Naive thymus-derived CD4-positive, alpha-beta T cell (primary cell): ENCODE results near the gene PXYLP1. TPM values are rescaled to one million over a fixed set of nuclear protein-coding genes. Genes with fewer than 3 reads are reported as not detected.

ENCODE experiments used
- ATAC-seq: fragments of 150-1000 bp; cut with Tn5 transposase; 2 replicates; pipeline ENCODE4 v1.10.0; 2021; ENCODE audit warnings: mild to moderate bottlenecking, moderate library complexity
- CTCF ChIA-PET: fragments of 350-600 bp; sonication (Branson Sonifier 250); formaldehyde crosslinking; loops from one replicate; lab custom pipeline; 2021; ENCODE audit warnings: antibody characterized with exemption; lab: Charles Lee
- POLR2A ChIA-PET: fragments of 350-600 bp; sonication (Branson Sonifier 250); formaldehyde crosslinking; loops from one replicate; lab custom pipeline; 2021; ENCODE audit warnings: antibody characterized with exemption, inconsistent platforms; lab: Charles Lee
- DNase-seq, 9 donors: peaks; one replicate each; pipeline versions ENCODE4 v3.0.0 to v3.0.0-alpha.2; 2020 to 2022; ENCODE audit warnings: mixed read lengths in 1 of 9
- H3K27ac ChIP-seq: one replicate; pipeline ENCODE4 v1.7.0; 2013; ENCODE audit warnings: mild to moderate bottlenecking, low read depth, low read length, moderate library complexity
- H3K27me3 ChIP-seq, 2 donors: one replicate each; pipeline ENCODE4 v1.7.0; 2013; ENCODE audit warnings: low read length in 2 of 2, mild to moderate bottlenecking in 2 of 2, moderate library complexity in 2 of 2; ENCODE audit not compliant: control insufficient read depth in 2 of 2, insufficient read depth in 2 of 2
- H3K36me3 ChIP-seq, 3 experiments: 1 replicate in 2 of 3; 2 replicates in 1 of 3; pipeline ENCODE4 v1.7.0; 2013; ENCODE audit warnings: low read length in 3 of 3, mild to moderate bottlenecking in 3 of 3, moderate library complexity in 1 of 3; ENCODE audit not compliant: insufficient read depth in 3 of 3, control insufficient read depth in 2 of 3
- H3K4me1 ChIP-seq, 2 donors: one replicate each; pipeline ENCODE4 v1.7.0; 2013; ENCODE audit warnings: low read length in 2 of 2, mild to moderate bottlenecking in 2 of 2, moderate library complexity in 1 of 2; ENCODE audit not compliant: control insufficient read depth in 2 of 2, insufficient read depth in 2 of 2
- H3K4me3 ChIP-seq: 2 replicates; pipeline ENCODE4 v1.7.0; 2013; ENCODE audit warnings: mild to moderate bottlenecking, low read length
- H3K9me3 ChIP-seq, 3 experiments: 1 replicate in 2 of 3; 2 replicates in 1 of 3; pipeline ENCODE4 v1.7.0; 2013; ENCODE audit warnings: low read length in 3 of 3; ENCODE audit not compliant: control insufficient read depth in 2 of 3
- H3K27ac Mint-ChIP-seq, 9 donors: one replicate each; pipeline ENCODE4 v1.8.0; 2020 to 2022; ENCODE audit warnings: mixed read lengths in 9 of 9, mild to moderate bottlenecking in 8 of 9, moderate library complexity in 5 of 9, inconsistent platforms in 2 of 9
- H3K27me3 Mint-ChIP-seq, 5 donors: one replicate each; pipeline ENCODE4 v1.8.0; 2021 to 2022; ENCODE audit warnings: mixed read lengths in 5 of 5, mild to moderate bottlenecking in 1 of 5
- H3K36me3 Mint-ChIP-seq, 5 donors: one replicate each; pipeline ENCODE4 v1.8.0; 2020 to 2022; ENCODE audit warnings: mixed read lengths in 5 of 5, mild to moderate bottlenecking in 3 of 5, inconsistent platforms in 1 of 5
- H3K4me1 Mint-ChIP-seq, 7 donors: one replicate each; pipeline ENCODE4 v1.8.0; 2020 to 2022; ENCODE audit warnings: mixed read lengths in 7 of 7, mild to moderate bottlenecking in 3 of 7, inconsistent platforms in 1 of 7
- H3K4me3 Mint-ChIP-seq, 10 donors: one replicate each; pipeline ENCODE4 v1.8.0; 2020 to 2022; ENCODE audit warnings: mild to moderate bottlenecking in 10 of 10, mixed read lengths in 10 of 10, moderate library complexity in 6 of 10, inconsistent platforms in 2 of 10
- H3K9me3 Mint-ChIP-seq, 11 donors: one replicate each; pipeline ENCODE4 v1.8.0; 2020 to 2022; ENCODE audit warnings: mixed read lengths in 11 of 11, mild to moderate bottlenecking in 4 of 11, inconsistent platforms in 1 of 11, moderate library complexity in 1 of 11
- intact Hi-C, 2 donors: fragments of 100-400 bp; cut with micrococcal nuclease; formaldehyde crosslinking; loops; one replicate each; pipeline ENCODE4 v1.15.1; 2023
- polyA plus RNA-seq, 2 donors: library from polyadenylated mRNA; unstranded; fragments of 300-500 nt; fragmentation: Illumina TruSeq; gene quantifications; one replicate each; pipeline ENCODE4 v1.2.3, GENCODE V29; 2021
- total RNA-seq, 6 experiments: library from RNA in 5 of 6; stranded (reverse) in 5 of 6; gene quantifications; 1 replicate in 5 of 6; 2 replicates in 1 of 6; pipeline ENCODE4 v1.2.3 and lab custom pipeline; 2021 to 2026

The PXYLP1 gene
- total and polyA plus RNA-seq, 7 experiments from 2014 or later, result 15.8 to 40.9 (median 23.2) TPM

- POLR2A ChIA-PET, result interaction anchor here (0.6 to 4.1 kb wide), 7 partner anchors 8 to 232 kb away, joined by 3 to 18 read pairs (median 4); no protein-coding TSS in a partner anchor
These were observed 88.9 kb downstream of the PXYLP1 start for GRCh38 chr3:141320399-141321108.

GRCh38 chr3:141321109-141321497, 89.5 kb downstream of the PXYLP1 start:
- Mint-ChIP-seq H3K36me3 (peaks cover 7 to 22% (median 18%) of the 10 kb centered on the region in 5 donors), H3K27me3 (peaks cover 0 to 1% (median 0%) of the 10 kb centered on the region in 5 donors), H3K9me3 (peaks cover 7 to 24% (median 11%) of the 10 kb centered on the region in 11 donors), H3K4me1 (peaks cover 13 to 41% (median 30%) of the 10 kb centered on the region in 7 donors), H3K27ac (peak overlapping the region in 8 of 9 donors; percentile 69 to 95 (median 90)), H3K4me3 (peak overlapping the region in 8 of 10 donors; percentile 26 to 78 (median 64))
- CTCF ChIA-PET, result interaction anchor here (0.6 to 3.6 kb wide), 5 partner anchors 9 to 604 kb away, joined by 4 to 14 read pairs (median 7); no protein-coding TSS in a partner anchor
- Histone ChIP-seq H3K27me3 (no peaks in the 10 kb centered on the region), H3K4me3 (peak overlapping the region; percentile 24), H3K36me3 (no peaks in the 10 kb centered on the region), H3K9me3 (no peaks in the 10 kb centered on the region), H3K4me1 (peaks cover 15 to 25% of the 10 kb centered on the region in 2 donors), H3K27ac (peak overlapping the region; percentile 52)
- peak; percentile 22 for ATAC-seq
- POLR2A ChIA-PET, result interaction anchor here (0.5 to 4.1 kb wide), 7 partner anchors 9 to 92 kb away, joined by 3 to 18 read pairs (median 4); no protein-coding TSS in a partner anchor
- intact Hi-C loops, result no loop called here
- DNase-seq, result no peak

More at GRCh38 chr3:141320399-141321108, 88.9 kb downstream of the PXYLP1 start:
- no peaks in the 10 kb centered on the region for H3K9me3 ChIP-seq
- ATAC-seq (peak; percentile 27), DNase-seq (peak in 1 of 9 donors; percentile 21)
- peak overlapping the region; percentile 52 for H3K27ac ChIP-seq
- H3K4me3 ChIP-seq, result peak overlapping the region; percentile 24
- H3K4me1 ChIP-seq, result peaks cover 15 to 25% of the 10 kb centered on the region in 2 donors
- peaks cover 7 to 22% (median 18%) of the 10 kb centered on the region in 5 donors for H3K36me3 Mint-ChIP-seq
- intact Hi-C loops, result loop anchor here in 1 of 2 donors (1.0 kb wide), 1 partner anchor 9 kb away; no protein-coding TSS in a partner anchor
- peaks cover 13 to 39% (median 28%) of the 10 kb centered on the region in 7 donors for H3K4me1 Mint-ChIP-seq
- H3K36me3 ChIP-seq, result no peaks in the 10 kb centered on the region
- H3K27me3 Mint-ChIP-seq, result no peaks in the 10 kb centered on the region
- no peaks in the 10 kb centered on the region for H3K27me3 ChIP-seq
- peaks cover 7 to 24% (median 11%) of the 10 kb centered on the region in 11 donors for H3K9me3 Mint-ChIP-seq
- peak overlapping the region in 8 of 9 donors; percentile 69 to 95 (median 90) for H3K27ac Mint-ChIP-seq
- CTCF ChIA-PET, result interaction anchor here (0.6 to 3.6 kb wide), 6 partner anchors 9 to 604 kb away, joined by 3 to 14 read pairs (median 6); no protein-coding TSS in a partner anchor
- peak overlapping the region in 9 of 10 donors; percentile 26 to 78 (median 65) for H3K4me3 Mint-ChIP-seq

GRCh38 chr3:141323936-141324704, 92.5 kb downstream of the PXYLP1 start:
- Histone ChIP-seq H3K4me1 (peaks cover 15 to 25% of the 10 kb centered on the region in 2 donors), H3K27ac (no peak overlapping the region), H3K36me3 (no peaks in the 10 kb centered on the region), H3K27me3 (no peaks in the 10 kb centered on the region), H3K9me3 (no peaks in the 10 kb centered on the region), H3K4me3 (no peak overlapping the region)
- POLR2A ChIA-PET, result interaction anchor here (0.8 to 3.1 kb wide), 3 partner anchors 14 to 92 kb away, joined by 3 to 9 read pairs (median 3); no protein-coding TSS in a partner anchor
- Mint-ChIP-seq H3K27me3 (peaks cover 0 to 3% (median 0%) of the 10 kb centered on the region in 5 donors), H3K4me1 (peaks cover 16 to 47% (median 32%) of the 10 kb centered on the region in 7 donors), H3K36me3 (peaks cover 7 to 13% (median 10%) of the 10 kb centered on the region in 5 donors), H3K4me3 (no peak overlapping the region), H3K27ac (peak overlapping the region in 1 of 9 donors; percentile 71), H3K9me3 (peaks cover 7 to 17% (median 10%) of the 10 kb centered on the region in 11 donors)
- DNase-seq (no peak), ATAC-seq (no peak)
- CTCF ChIA-PET, result interaction anchor here (0.6 to 3.6 kb wide), 4 partner anchors 12 to 129 kb away, joined by 3 to 14 read pairs (median 4); no protein-coding TSS in a partner anchor
- intact Hi-C loops, result no loop called here

GRCh38 chr3:141326123-141326522, 94.5 kb downstream of the PXYLP1 start:
- DNase-seq, result no peak
- peaks cover 3 to 29% (median 14%) of the 10 kb centered on the region in 7 donors for H3K4me1 Mint-ChIP-seq
- Histone ChIP-seq H3K27me3 (no peaks in the 10 kb centered on the region), H3K4me3 (no peak overlapping the region), H3K9me3 (no peaks in the 10 kb centered on the region), H3K36me3 (no peaks in the 10 kb centered on the region), H3K27ac (no peak overlapping the region), H3K4me1 (peaks cover 4 to 11% of the 10 kb centered on the region in 2 donors)
- ChIA-PET CTCF (no interaction called here), POLR2A (interaction anchor here (0.5 kb wide), 1 partner anchor 10 kb away, joined by 5 read pairs; no protein-coding TSS in a partner anchor)
- intact Hi-C loops, result no loop called here
- peaks cover 0 to 4% (median 0%) of the 10 kb centered on the region in 11 donors for H3K9me3 Mint-ChIP-seq
- H3K27ac Mint-ChIP-seq, result no peak overlapping the region
- ATAC-seq, result no peak
- H3K36me3 Mint-ChIP-seq, result peaks cover 0 to 5% (median 0%) of the 10 kb centered on the region in 5 donors
- no peak overlapping the region for H3K4me3 Mint-ChIP-seq
- peaks cover 0 to 3% (median 0%) of the 10 kb centered on the region in 5 donors for H3K27me3 Mint-ChIP-seq

GRCh38 chr3:141326626-141327025, 95.0 kb downstream of the PXYLP1 start:
- Histone ChIP-seq H3K4me3 (no peak overlapping the region), H3K4me1 (peaks cover 0 to 6% of the 10 kb centered on the region in 2 donors), H3K27ac (no peak overlapping the region), H3K36me3 (no peaks in the 10 kb centered on the region), H3K9me3 (no peaks in the 10 kb centered on the region), H3K27me3 (no peaks in the 10 kb centered on the region)
- intact Hi-C loops, result no loop called here
- H3K4me3 Mint-ChIP-seq, result no peak overlapping the region
- peaks cover 0 to 24% (median 9%) of the 10 kb centered on the region in 7 donors for H3K4me1 Mint-ChIP-seq
- POLR2A ChIA-PET, result interaction anchor here (1.3 kb wide), 1 partner anchor 20 kb away, joined by 5 read pairs; no protein-coding TSS in a partner anchor
- H3K9me3 Mint-ChIP-seq, result peaks cover 0 to 4% (median 0%) of the 10 kb centered on the region in 11 donors
- CTCF ChIA-PET, result no interaction called here
- no peak overlapping the region for H3K27ac Mint-ChIP-seq
- H3K27me3 Mint-ChIP-seq, result peaks cover 0 to 3% (median 0%) of the 10 kb centered on the region in 5 donors
- DNase-seq (no peak), ATAC-seq (no peak)
- H3K36me3 Mint-ChIP-seq, result peaks cover 0 to 5% (median 0%) of the 10 kb centered on the region in 5 donors
